ELF-1 (cell line): ENCODE data around the gene CHAT.

Experiments used
- DNase-seq: peaks from one replicate; pipeline ENCODE4 v3.0.0-alpha.2; 2016; ENCODE audit warnings: low read depth, low spot score

Gene CHAT

DNA sequence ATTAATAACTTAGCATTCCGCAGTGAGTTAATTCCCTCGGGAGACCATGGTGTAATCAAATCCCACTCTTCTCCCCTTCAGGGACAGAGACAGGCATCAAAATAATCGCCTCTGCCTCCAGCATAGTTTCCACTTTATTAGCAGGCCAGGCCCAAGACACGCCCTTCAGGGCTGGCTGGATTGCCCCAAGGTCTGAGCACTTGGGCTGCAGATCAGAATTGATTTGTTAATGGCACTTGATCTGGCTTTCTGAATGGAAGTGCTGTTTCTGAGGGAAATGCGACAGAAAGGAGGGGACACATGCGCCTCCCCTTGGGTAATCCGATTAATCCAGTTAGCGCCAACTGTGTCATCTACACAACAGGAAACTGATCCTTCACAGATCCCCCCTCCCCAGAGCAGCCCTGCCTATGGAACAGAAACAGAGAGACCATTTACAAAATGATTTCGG, 15.6 kb downstream of the CHAT start:
- DNase-seq = no peak

DNA sequence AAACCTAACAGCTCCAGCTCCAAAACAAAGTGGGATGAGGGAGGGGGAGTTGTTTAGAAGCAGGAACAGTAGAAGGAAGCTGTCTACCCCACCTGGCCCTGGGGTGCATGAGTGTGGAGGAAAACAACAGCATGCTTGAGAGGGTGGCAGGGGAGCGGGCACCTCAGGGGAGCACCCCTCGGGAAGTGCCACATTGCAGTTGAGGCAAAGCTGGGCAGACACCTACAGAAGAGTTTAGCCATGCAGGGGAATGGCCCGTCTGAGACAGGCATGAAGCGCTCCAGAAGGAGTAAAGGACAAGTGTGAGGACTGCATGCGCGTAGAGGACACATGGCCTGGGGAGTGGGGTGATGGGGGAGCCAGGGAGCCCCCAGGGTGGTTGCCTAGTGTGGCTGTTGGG, 18.1 kb downstream of the CHAT start:
- DNase-seq = no peak

DNA sequence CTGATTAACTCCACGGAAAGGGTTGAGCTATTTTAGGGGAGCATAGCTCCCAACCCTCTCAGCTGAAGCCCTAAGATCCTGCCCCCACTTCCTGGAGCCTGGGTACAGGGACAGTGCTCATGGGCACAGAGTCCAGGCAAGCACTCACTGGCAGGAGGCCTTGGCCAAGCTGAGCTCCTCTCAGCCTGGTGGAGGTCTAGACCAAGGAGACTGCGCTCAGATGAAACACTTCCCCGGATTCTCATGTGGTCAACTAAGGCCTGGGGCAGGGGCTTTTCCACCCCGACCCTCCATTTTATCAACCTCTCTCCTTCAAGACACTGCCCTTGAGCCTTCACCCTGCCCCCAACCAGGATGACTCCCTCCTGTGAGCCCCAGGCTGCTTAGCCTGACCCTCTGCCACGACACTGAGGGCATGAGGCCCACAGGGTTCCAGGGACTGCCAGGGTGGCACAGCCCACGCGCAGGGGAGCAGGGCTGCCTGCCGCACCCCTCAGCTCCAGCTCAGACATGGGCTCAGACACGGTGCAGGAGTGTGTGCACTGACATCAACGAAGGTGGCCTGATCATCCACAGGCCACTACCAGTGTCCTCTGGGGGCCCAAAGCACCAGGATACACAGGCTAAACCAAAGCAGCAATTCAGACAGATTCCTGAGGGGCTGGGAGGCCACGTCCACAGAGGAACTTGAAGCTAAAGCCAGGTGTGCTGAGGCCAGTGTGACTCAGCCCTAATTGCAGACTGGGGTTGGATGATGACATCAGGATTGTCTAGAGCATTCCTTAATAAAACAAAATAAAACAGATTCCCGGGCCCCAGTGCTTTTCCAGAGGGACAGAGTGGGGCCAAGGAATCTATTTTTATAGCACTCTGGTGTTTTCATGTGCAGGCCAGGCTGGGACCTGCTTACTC, 18.8 kb downstream of the CHAT start:
- DNase-seq = no peak

DNA sequence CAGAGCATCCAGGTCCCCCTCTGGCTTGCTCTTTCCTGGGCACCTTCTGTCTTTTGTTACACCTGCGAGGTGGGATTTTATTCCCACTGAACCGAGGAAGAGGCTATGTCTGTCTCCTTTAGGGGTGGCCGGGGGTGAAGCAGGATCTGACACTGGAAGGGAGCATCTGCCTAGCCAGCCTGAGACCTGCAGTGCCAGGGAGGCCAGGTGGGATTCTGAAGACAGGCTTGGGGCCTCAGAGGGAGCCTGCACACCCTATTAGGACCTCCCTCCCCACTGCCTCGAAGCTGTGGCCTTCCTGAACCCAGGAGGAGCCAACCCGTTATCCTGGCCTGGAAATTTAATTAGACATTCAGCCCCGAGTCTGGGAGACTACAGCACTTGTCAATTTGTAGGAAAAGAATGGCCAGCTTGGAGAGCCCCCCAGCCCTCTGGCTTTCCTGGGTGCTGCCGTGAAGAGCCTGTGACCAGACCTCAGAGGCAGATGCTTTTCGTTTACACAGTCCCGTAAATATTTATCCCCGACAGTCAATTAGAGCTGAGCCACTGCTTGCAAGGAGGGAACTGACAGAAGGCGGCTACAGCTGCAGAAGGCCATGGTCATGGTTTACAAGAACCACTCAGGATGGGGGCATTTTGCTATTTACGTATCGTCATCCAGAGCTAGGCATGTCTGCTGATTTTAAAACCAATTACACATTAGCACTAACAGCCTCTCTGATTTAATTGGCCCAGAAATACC, 19.7 kb downstream of the CHAT start:
- no peak for DNase-seq

DNA sequence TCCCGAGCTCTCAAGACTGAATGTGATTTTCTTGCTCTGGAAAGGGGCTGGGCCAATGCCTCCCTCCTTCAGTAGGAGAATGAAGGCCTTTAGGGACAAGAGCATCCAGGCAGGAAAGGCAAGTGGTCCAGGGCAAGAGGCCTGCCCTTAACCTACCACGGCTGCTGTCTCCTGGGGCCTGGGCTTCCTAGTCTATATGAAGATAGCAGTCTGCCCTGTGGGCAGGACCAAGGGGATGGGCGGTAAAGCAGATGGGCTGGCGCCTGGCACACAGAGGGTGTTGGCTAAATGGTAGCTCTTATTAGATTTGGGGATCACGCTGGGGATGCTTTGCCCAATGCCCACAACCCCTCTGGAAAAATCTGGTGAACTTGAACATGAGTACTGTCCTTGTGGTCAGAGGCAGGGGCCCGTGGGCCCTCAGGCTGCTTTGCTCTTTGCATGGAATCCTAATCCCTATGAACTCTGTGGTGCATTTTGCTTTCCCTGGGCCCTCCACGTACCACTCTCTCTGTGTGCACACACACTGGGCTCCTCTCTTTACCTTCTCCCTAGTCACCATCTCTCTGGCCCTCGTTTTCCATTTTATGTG, 20.3 kb downstream of the CHAT start:
- no peak for DNase-seq

DNA sequence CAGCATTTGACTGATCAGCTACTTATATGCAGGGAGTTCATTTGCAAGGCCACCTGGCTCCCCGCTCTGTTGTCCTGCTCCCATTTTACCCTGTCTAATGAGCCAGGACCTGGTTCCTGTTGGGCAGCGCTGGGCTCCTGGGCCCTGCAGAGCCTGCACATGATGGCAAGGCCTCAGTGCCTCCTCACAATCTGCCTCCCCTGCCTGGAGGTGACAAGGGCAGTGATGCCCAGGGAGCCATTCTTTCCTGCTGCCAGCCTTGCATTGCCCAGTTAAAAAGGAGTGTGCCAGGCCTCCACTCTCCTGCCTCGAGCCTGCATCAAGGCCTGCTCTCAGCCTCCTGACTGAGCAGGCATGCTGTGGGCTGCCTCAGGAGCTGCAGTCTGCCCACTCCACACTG, 28.5 kb downstream of the CHAT start:
- DNase-seq = no peak

DNA sequence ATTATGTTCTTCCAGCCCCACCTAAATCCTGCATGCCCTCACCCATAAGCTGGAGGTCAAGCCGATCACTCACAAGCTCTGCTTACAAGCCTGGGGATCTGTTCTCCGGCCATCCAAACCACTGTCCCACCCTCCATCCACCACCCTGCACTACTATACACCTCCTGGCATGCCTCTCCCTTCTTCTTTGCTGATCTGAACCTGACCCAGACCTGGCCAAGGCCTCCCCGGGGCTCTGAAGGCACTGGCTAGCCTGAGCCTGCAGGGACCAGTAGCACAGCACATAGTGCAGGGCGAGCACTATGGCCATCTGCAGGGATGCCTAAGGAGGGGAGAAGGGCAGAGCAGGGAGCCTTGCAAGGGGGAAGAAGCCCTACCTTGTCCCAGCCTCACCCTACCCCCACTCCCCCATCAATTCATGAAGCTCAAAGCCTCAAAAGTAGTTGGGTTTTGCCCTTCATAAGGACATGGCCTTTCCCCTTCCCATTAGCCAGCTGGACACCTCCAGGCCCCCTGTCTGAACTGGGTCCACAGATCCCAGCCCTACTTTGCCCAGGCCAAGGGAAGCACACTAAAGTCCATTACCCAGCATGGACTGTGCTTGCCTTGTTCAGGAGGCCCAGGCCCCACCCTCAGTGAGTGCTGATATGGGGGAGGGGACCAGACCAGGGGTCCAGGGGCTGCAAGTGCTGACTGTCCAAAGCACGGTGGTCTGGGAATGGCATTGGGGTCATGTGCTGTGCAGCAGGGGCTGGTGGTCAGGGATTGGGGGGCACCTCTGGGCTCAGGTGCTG, 29.6 kb downstream of the CHAT start:
- DNase-seq = no peak

DNA sequence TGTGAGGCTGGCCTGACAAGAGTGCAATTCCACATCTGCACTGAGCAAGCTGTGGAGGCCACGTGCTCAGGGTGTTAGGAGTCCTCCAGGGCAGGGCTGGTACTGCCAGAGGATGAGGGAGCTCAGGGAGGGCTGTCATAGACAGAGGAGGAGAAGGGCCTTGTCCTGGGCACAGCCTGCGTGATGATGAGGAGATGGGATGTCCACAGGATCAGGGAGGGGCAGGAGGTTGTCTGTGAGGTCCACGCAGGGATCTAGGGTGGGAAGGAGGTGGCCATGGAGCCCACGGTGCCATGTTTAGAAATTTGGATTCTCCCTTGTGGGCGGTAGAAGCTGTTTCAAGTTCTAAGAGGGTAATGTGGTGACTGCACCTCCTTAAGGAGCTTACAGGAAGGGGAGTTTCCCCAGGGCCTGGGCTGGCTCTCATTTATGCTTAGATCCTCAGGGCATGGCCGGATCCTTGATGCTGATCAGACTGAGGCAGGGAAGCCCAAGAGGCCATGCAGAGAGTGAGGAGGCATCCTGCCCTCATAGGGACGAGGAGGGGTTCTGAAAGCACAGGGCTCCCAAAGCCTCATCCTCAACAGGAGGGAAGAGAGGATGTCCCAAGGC, 30.3 kb downstream of the CHAT start:
- DNase-seq = no peak

DNA sequence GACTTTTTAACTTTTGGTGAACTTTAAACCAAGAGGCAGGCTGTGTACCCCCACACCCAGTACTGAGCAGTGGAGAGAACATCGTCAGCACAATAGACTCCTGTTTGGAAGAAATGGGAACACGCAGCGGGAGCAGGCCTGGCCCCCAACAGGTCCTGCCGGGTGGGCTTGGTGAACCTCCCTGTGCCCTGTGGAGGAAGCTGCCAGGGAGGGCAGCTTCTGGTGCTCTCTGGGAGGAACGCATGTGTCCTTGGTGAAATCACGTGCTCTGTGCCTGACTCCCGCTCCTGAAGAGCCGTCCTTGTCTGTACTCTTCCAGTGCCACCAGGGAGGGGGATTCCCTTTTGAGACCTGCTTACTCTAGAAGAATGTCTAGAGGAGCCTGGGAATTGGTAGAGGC, 31.6 kb downstream of the CHAT start:
- DNase-seq = no peak

DNA sequence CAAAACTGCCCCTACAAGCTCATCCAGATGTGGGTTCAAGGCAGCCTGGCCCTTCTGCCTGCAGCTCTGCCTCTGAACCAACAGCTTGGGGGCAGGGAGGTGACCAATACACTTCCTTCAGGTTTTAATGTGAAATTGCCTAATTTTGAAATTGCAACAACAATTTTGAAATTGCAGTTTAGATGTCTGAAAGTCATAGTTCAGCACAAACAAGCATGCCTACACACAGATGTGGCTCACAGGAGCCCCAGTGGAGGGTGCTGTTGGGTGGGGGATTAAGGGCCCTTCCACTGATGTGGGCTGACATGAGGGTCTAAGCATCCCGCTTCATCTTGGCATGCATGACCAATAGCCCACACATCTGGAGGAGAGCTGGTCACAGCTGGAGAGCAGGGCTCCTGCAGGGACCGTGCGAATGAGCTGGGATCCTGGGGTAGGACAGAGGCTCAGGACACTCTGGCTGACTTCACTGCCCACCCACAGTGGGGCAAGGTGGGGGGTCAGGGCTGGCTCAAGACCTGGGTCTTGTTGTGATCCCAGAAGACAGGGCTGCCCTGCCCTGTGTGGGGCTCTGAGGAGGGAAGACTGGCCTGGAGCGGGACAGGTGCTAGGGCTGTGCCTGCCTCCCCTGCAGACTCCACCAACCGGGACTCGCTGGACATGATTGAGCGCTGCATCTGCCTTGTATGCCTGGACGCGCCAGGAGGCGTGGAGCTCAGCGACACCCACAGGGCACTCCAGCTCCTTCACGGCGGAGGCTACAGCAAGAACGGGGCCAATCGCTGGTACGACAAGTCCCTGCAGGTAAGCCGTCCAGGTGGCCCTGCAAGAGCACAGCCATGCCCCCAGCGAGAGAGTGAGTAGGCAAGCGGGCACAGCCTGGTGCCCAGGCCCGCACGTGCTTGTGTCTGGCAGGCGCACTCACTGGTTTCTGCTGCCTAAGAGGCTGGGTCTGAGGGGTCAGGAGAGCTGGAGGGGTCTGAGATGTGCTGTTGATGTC, 32.3 kb downstream of the CHAT start:
- DNase-seq = no peak

DNA sequence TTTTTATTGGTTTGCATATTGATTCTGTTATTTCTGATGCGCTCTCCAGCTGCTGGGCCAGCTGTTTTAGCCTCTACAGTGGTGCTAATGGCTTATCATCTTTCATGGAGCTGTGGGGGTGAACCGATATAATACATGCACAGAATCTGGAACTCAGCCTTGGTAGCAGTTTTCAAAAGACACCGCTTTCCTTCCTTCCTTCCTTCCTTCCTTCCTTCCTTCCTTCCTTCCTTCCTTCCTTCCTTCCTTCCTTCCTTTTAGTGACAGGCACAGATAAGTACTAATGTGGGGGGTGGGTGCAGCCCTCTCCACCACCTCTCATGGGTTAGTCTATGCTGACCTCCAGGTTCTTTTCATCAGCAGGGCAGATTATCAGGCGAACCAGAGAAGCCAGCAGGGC, 33.7 kb downstream of the CHAT start:
- DNase-seq = no peak

DNA sequence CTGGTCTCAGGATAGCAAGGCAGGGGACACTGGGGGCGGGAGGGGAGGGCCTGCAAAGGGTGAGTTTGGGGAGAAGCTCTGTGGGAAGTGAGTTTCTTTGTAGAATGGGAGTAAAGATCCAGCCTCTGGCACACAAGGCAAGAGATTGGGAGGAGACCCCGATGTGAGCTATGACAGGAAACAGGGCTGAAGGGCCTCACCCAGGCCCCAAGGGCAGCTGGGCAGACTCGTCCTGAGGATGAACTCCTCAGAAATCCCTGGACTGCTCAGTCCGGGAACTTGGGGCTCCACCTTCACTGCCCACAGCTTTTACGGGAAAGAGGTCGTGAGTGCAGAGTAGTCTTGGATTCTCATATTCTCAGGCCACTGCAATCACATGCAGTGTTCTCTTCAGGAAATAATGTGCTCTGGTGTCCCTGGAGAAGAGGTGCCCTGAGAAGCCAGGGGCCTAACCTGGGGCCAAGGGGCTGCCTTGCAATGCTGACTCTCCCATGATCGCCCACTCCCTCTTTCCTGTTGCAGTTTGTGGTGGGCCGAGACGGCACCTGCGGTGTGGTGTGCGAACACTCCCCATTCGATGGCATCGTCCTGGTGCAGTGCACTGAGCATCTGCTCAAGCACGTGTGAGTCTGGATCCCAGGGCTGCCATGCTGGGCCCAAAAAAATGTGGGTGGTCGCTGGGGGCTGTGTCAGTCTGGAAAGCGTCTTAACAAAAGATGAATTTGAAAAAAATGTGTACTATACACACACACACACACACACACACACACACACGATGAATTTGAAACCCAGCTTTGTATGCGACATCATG, 34.4 kb downstream of the CHAT start:
- DNase-seq = no peak

DNA sequence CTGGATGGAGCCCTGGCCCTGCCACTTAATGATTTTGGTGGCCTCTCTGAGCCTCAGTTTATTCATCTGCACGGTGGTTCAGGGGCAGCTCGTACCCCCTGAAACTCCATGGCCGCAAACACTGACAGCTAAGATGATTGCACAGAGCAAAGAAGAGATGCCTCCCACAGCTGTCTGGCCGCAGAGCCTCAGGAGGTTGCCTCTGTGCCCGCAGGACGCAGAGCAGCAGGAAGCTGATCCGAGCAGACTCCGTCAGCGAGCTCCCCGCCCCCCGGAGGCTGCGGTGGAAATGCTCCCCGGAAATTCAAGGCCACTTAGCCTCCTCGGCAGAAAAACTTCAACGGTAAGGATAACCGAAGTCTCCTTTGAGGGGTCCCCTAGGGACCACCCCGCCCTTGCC, 35.5 kb downstream of the CHAT start:
- DNase-seq = no peak

DNA sequence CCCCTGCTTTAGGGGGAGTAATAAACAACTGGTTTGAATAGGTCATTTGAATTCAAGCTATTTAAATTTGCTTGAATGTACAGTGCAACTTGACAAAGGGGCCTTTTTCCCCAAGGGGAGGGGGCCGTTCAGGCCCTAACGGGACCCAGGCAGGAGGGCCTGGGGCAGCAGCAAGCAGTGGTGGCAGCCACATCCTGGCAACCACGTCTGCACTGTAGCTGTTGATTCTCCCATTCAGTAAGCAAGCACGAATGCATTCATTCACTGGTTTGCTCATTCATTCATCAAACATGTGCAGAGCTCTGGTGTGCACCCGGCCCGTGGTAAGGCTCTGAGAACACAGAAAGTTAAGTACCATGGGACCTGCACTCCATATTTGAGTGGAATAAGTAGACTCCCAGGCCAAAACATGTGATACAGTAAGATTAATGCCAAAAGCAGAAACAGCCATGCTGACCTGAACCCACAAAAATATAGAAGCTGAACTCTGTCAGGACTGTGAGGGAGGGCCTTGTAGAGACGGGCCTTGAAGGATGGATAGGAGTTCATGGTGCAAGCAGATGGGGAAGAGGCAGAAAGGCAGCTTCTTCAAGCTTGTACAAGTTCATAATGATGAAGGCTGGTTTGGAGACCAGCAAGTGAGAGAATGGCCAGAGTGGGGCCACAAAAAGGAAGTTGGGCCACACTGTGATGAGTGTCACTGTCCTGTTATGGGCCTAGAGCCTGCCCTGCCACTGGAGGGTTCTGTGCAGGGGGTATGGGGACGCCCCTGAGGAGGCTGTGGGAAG, 36.3 kb downstream of the CHAT start:
- DNase-seq = no peak

DNA sequence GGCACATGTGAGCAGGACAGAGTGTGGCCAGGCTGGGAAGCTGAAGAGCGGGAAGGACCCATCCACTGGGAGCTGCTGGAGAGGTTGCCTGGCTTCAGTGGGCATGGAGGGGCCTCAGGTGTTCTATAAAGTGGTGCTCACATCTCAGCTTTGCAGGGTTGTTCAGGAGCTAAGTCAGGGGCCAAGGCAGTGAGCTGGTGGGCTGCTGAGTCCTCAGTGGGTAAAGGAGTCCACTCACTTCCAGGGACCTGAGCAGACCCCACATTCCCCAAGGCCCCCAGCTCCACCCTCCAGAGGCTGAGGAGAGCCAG, 36.8 kb downstream of the CHAT start:
- no peak for DNase-seq

DNA sequence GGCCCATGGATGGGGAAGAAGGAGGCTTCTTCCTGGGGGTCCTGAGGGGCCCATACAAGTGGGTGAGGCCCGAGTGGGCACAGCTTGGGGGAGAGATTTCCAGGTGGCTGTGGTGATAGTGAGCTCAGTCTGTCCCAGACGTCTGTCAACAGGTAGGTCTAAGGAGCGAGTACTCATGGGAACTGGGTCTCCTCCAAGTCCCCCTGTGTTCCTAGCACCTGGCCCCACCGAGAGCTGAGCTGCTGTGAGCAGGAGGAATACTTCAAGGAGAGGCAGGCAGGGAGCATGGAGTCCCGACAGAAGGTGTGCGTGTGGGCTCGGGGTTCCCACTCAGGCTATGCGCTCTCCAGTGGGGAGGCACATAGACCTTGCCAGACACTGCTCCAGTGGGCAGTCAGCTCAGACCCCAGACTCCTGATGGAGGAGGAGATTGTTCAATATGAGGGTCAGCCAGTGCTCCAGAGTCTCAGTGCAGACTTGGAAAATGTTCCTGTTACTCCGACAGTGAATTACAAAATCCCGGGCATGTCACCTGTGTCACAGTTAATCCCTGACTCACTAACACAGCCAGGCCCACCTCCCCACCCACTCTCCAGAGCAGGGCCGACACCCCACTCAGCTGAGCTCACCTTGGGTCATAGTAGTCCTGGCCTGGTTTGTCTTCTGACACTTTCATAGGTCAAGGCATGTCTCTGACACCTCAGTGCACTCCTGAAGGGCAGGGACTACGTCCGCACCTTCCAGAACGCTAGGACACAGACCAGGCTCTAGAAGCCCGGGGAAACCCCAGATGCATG, 37.4 kb downstream of the CHAT start:
- DNase-seq = no peak

DNA sequence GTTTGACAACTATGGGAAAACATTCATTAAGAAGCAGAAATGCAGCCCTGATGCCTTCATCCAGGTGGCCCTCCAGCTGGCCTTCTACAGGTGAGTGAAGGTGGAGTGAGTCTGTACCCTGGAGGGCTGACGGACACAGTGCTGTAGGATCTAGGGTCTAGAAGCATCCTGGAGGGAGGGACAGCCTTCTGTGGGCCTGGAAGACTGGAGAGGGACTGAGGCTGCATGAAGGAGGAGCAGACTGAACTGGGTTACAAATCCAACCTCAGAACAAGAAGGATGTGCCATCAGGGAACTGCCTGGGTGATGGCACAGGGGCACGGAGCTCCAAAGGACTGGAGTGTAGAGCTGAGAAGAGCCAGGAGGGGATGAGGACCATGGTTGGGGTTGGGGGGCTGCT, 38.1 kb downstream of the CHAT start:
- DNase-seq = no peak
